Glutamatergic neuron (in vitro differentiated cells): Measurements from ENCODE around the gene SLC26A11. TPM values are rescaled to one million over a fixed set of nuclear protein-coding genes. Genes with fewer than 3 reads are reported as not detected.

ENCODE experiments used
- DNase-seq: peaks from one replicate; pipeline ENCODE4 v3.0.0; 2022
- H3K27ac Mint-ChIP-seq: one replicate; pipeline ENCODE4 v1.8.0; 2020; ENCODE audit warnings: mild to moderate bottlenecking, mixed read lengths, inconsistent platforms; ENCODE audit not compliant: unreplicated experiment
- H3K27me3 Mint-ChIP-seq: one replicate; pipeline ENCODE4 v1.8.0; 2020; ENCODE audit warnings: mild to moderate bottlenecking, moderate library complexity, mixed read lengths, inconsistent platforms; ENCODE audit not compliant: unreplicated experiment
- H3K36me3 Mint-ChIP-seq: one replicate; pipeline ENCODE4 v1.8.0; 2020; ENCODE audit warnings: mild to moderate bottlenecking, mixed read lengths, inconsistent platforms; ENCODE audit not compliant: unreplicated experiment
- H3K4me1 Mint-ChIP-seq: one replicate; pipeline ENCODE4 v1.8.0; 2020; ENCODE audit warnings: mild to moderate bottlenecking, low read depth, mixed read lengths, inconsistent platforms; ENCODE audit not compliant: unreplicated experiment
- H3K4me3 Mint-ChIP-seq: one replicate; pipeline ENCODE4 v1.8.0; 2020; ENCODE audit warnings: mild to moderate bottlenecking, mixed read lengths, inconsistent platforms; ENCODE audit not compliant: unreplicated experiment
- H3K9me3 Mint-ChIP-seq: one replicate; pipeline ENCODE4 v1.8.0; 2020; ENCODE audit warnings: mild to moderate bottlenecking, moderate library complexity, mixed read lengths, inconsistent platforms; ENCODE audit not compliant: unreplicated experiment
- CTCF ChIP-seq: fragments of 200-600 bp; sonication (generic); IDR thresholded peaks from one replicate; pipeline ENCODE4 v1.5.0; 2021; ENCODE audit not compliant: partially characterized antibody, unreplicated experiment
- total RNA-seq: library from RNA; stranded (reverse); fragmentation: NEBNext Ultra II Directional; extraction: Animal tissue kit (Norgen Biotek cat#: 25700); gene quantifications from one replicate; pipeline ENCODE4 v1.2.1, GENCODE V29; 2021; ENCODE audit not compliant: unreplicated experiment

The SLC26A11 gene
- total RNA-seq, 1 donor from 2014 or later = 15.9 TPM

DNA sequence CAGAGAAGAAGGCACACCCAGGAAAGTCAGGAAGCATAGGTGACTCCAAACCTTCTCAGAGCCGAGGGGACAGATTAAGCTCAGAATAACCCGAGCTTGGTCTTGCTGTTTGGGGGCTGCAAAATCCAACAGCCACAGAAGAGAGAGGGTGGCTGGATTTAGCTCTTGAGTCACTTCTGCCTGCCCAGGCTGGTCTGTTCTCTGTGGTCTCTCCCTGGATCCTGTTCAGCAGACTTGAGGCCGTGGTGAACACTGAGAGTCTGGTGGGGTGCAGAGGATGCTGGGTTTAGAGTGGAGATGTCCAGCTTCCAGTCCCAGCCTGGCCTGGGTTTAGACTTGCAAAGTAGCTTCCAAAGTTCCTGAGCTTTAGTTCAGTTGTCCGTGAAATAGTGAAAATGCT lies 8.8 kb downstream of the SLC26A11 start:
- H3K4me1 Mint-ChIP-seq = peaks cover 2% of the 10 kb centered on the region
- H3K27me3 Mint-ChIP-seq = peaks cover 3% of the 10 kb centered on the region
- no peak for DNase-seq
- H3K36me3 Mint-ChIP-seq = peaks cover 19% of the 10 kb centered on the region
- TF ChIP-seq CTCF = no peak
- H3K4me3 Mint-ChIP-seq = no peak overlapping the region
- H3K9me3 Mint-ChIP-seq = peaks cover 8% of the 10 kb centered on the region
- no peak overlapping the region for H3K27ac Mint-ChIP-seq

DNA sequence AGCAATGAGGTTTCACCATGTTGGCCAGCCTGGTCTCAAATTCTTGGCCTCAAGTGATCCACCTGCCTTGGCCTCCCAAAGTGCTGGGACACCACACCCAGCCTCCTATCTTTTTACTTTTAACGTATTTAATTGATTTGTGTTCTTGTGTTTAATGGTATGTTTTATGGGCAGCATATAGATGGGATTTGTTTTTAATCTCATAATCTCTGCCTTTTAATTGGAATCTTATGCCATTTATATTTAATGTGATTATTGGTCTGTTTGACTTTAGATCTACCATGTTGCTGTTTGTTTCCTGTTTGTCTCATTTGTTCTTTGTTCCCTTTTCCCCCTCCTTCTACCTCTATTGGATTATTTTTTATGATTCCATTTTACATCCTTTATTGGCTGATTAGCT lies 12.2 kb downstream of the SLC26A11 start:
- DNase-seq = no peak
- peaks cover 9% of the 10 kb centered on the region for H3K9me3 Mint-ChIP-seq
- no peak overlapping the region for H3K27ac Mint-ChIP-seq
- no peaks in the 10 kb centered on the region for H3K27me3 Mint-ChIP-seq
- H3K36me3 Mint-ChIP-seq = peaks cover 22% of the 10 kb centered on the region
- H3K4me1 Mint-ChIP-seq = no peaks in the 10 kb centered on the region
- no peak for TF ChIP-seq CTCF
- H3K4me3 Mint-ChIP-seq = no peak overlapping the region

DNA sequence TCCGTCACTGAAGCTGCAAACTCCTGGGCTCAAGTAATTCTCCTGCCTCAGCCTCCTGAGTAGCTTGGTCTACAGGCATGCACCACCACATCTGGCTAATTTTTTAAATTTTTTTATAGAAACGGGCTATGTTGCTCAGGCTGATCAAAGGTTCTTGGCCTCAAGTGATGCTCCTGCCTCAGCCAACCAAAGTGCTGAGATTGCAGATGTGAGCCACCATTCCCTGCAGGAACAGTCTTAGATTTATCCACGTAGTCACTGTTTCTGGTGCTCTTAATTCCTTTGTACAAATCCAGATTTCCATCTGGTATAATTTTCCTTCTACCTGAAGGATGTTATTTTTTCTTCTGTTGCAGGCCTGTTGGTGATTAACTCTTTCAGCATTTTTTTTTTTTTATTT lies 13.0 kb downstream of the SLC26A11 start:
- H3K9me3 Mint-ChIP-seq = peaks cover 9% of the 10 kb centered on the region
- TF ChIP-seq CTCF = no peak
- no peaks in the 10 kb centered on the region for H3K4me1 Mint-ChIP-seq
- no peak overlapping the region for H3K27ac Mint-ChIP-seq
- DNase-seq = no peak
- H3K4me3 Mint-ChIP-seq = no peak overlapping the region
- H3K27me3 Mint-ChIP-seq = no peaks in the 10 kb centered on the region
- H3K36me3 Mint-ChIP-seq = peaks cover 22% of the 10 kb centered on the region

- H3K36me3 Mint-ChIP-seq = peaks cover 17% of the 10 kb centered on the region
- DNase-seq = no peak
Observed at GRCh38 chr17:80236911-80237310, 16.7 kb downstream of the SLC26A11 start.

DNA sequence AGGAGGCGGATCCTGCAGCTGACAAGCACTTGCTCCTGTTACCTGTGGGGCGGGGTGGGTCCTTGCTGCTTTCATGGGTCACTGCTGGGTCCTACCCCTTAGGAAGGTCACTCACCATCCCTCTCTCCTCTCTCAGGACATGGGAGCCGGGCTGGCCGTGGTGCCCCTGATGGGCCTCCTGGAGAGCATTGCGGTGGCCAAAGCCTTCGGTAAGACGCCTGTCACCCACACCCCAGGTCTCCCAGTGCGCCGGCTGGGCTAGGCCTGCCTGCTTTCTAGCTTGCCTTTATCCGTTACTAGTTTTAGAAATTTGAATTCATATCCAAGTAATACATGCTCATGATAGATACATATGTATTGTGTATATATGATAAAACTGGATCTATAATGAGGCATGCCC lies 17.2 kb downstream of the SLC26A11 start:
- peaks cover 7% of the 10 kb centered on the region for H3K9me3 Mint-ChIP-seq
- no peaks in the 10 kb centered on the region for H3K4me1 Mint-ChIP-seq
- H3K27me3 Mint-ChIP-seq = peaks cover 2% of the 10 kb centered on the region
- DNase-seq = no peak
- H3K4me3 Mint-ChIP-seq = no peak overlapping the region
- no peak overlapping the region for H3K27ac Mint-ChIP-seq
- H3K36me3 Mint-ChIP-seq = peaks cover 15% of the 10 kb centered on the region
- no peak for TF ChIP-seq CTCF

More at GRCh38 chr17:80236911-80237310, 16.7 kb downstream of the SLC26A11 start:
- Mint-ChIP-seq H3K27ac (no peak overlapping the region), H3K27me3 (peaks cover 2% of the 10 kb centered on the region), H3K9me3 (peaks cover 8% of the 10 kb centered on the region), H3K4me1 (no peaks in the 10 kb centered on the region), H3K4me3 (no peak overlapping the region)
- no peak for TF ChIP-seq CTCF
